ENCODE data around the gene RRM2. TPM values are rescaled to one million over a fixed set of nuclear protein-coding genes. Genes with fewer than 3 reads are reported as not detected.

Gene RRM2
- total and polyA plus RNA-seq, 2 experiments from 2014 or later, result 14.0 to 43.7 TPM

- no peak overlapping the region for H3K4me3 ChIP-seq
- H3K4me1 ChIP-seq (ENCODE audit: low read depth), result peaks cover 4% of the 10 kb centered on the region
- no peaks in the 10 kb centered on the region for H3K9me3 ChIP-seq (ENCODE audit: low read depth)
- TF ChIP-seq CTCF (IDR thresholded peaks at IDR 0.05; ENCODE audit: low read depth, low read length), result peak; percentile 5
- peak overlapping the region; percentile 68 for H3K27ac ChIP-seq
- no peaks in the 10 kb centered on the region for H3K36me3 ChIP-seq
- no peak for DNase-seq (ENCODE audit: low read depth in 1 of 2, low spot score in 1 of 2)
- no peaks in the 10 kb centered on the region for H3K27me3 ChIP-seq
Observed at GRCh38 chr2:10162586-10163497, 40.3 kb downstream of the RRM2 start.

GRCh38 chr2:10163498-10164486 is 41.3 kb downstream of the RRM2 start:
- TF ChIP-seq CTCF (IDR thresholded peaks at IDR 0.05; ENCODE audit: low read depth, low read length), result peak; percentile 2
- Histone ChIP-seq H3K27me3 (no peaks in the 10 kb centered on the region), H3K27ac (no peak overlapping the region), H3K4me3 (no peak overlapping the region), H3K4me1 (ENCODE audit: low read depth) (peaks cover 4% of the 10 kb centered on the region), H3K36me3 (no peaks in the 10 kb centered on the region), H3K9me3 (ENCODE audit: low read depth) (no peaks in the 10 kb centered on the region)
- DNase-seq (ENCODE audit: low read depth in 1 of 2, low spot score in 1 of 2), result no peak

- H3K9me3 ChIP-seq (ENCODE audit: low read depth), result no peaks in the 10 kb centered on the region
- H3K27me3 ChIP-seq, result no peaks in the 10 kb centered on the region
- H3K4me1 ChIP-seq (ENCODE audit: low read depth), result peaks cover 4% of the 10 kb centered on the region
- TF ChIP-seq CTCF (IDR thresholded peaks at IDR 0.05; ENCODE audit: low read depth, low read length), result no peak
- no peak for DNase-seq (ENCODE audit: low read depth in 1 of 2, low spot score in 1 of 2)
- H3K4me3 ChIP-seq, result no peak overlapping the region
- H3K36me3 ChIP-seq, result no peaks in the 10 kb centered on the region
- H3K27ac ChIP-seq, result no peak overlapping the region
Observed at GRCh38 chr2:10164601-10165000, 42.1 kb downstream of the RRM2 start.

- no peak for DNase-seq (ENCODE audit: low read depth in 1 of 2, low spot score in 1 of 2)
- Histone ChIP-seq H3K4me1 (ENCODE audit: low read depth) (peaks cover 4% of the 10 kb centered on the region), H3K36me3 (no peaks in the 10 kb centered on the region), H3K9me3 (ENCODE audit: low read depth) (no peaks in the 10 kb centered on the region), H3K27ac (no peak overlapping the region), H3K4me3 (no peak overlapping the region), H3K27me3 (no peaks in the 10 kb centered on the region)
- no peak for TF ChIP-seq CTCF (IDR thresholded peaks at IDR 0.05; ENCODE audit: low read depth, low read length)
Observed at GRCh38 chr2:10165282-10165681, 42.7 kb downstream of the RRM2 start.

- no peaks in the 10 kb centered on the region for H3K27me3 ChIP-seq
- H3K9me3 ChIP-seq (ENCODE audit: low read depth), result no peaks in the 10 kb centered on the region
- DNase-seq (ENCODE audit: low read depth in 1 of 2, low spot score in 1 of 2), result no peak
- no peaks in the 10 kb centered on the region for H3K36me3 ChIP-seq
- TF ChIP-seq CTCF (IDR thresholded peaks at IDR 0.05; ENCODE audit: low read depth, low read length), result no peak
- H3K4me3 ChIP-seq, result no peak overlapping the region
- peaks cover 12% of the 10 kb centered on the region for H3K4me1 ChIP-seq (ENCODE audit: low read depth)
- no peak overlapping the region for H3K27ac ChIP-seq
Observed at GRCh38 chr2:10165861-10166675, 43.5 kb downstream of the RRM2 start.
